BE2C (cell line): Measurements from ENCODE around the gene RNF14.

ENCODE experiments used
- DNase-seq: peaks from one replicate; pipeline ENCODE4 v3.0.0-alpha.2; 2020
- H3K27me3 ChIP-seq: fragments of 250-450 bp; sonication (Bioruptor Pico); 2 replicates; pipeline ENCODE4 v1.5.1; 2020; ENCODE audit warnings: mild to moderate bottlenecking
- H3K36me3 ChIP-seq: fragments of 250-450 bp; sonication (Bioruptor Pico); 2 replicates; pipeline ENCODE4 v1.5.1; 2020; ENCODE audit warnings: mild to moderate bottlenecking
- H3K4me1 ChIP-seq: fragments of 250-450 bp; sonication (Bioruptor Pico); 2 replicates; pipeline ENCODE4 v1.5.1; 2020
- H3K4me3 ChIP-seq: 2 replicates; pipeline ENCODE4 v1.5.1; 2011; ENCODE audit warnings: low read depth, low read length
- H3K9me3 ChIP-seq: fragments of 250-450 bp; sonication (Bioruptor Pico); 2 replicates; pipeline ENCODE4 v1.5.1; 2020
- TF ChIP-seq, protein P1 (sequence below): IDR thresholded peaks from 2 replicates; pipeline ENCODE4 v1.5.1; 2012; ENCODE audit warnings: mild to moderate bottlenecking, low read depth, low read length

The RNF14 gene

DNA sequence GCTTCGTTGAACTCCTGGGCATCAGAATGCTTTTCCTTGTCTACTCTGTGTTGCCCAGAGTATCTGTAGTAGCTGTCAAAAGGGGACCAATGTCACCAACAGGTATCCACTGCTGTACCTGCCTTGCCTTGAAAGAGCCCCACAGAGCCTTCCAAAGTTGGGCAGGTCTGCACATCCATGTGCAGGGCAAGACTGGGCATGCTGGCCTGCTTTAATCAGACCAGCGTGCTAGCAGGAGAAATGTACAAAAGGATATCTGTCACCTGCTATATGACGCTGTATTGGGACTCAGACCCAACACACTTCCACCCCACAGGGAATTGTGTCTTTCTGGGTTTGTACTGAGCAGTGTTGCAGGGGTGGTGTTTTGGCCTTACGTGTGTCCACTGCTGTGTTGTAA, 33.4 kb upstream of the RNF14 start:
- Histone ChIP-seq H3K36me3 (peaks cover 34% of the 10 kb centered on the region), H3K4me1 (peaks cover 10% of the 10 kb centered on the region), H3K27me3 (no peaks in the 10 kb centered on the region), H3K9me3 (no peaks in the 10 kb centered on the region), H3K4me3 (no peak overlapping the region)
- DNase-seq, result no peak
- TF ChIP-seq, protein P1, sequence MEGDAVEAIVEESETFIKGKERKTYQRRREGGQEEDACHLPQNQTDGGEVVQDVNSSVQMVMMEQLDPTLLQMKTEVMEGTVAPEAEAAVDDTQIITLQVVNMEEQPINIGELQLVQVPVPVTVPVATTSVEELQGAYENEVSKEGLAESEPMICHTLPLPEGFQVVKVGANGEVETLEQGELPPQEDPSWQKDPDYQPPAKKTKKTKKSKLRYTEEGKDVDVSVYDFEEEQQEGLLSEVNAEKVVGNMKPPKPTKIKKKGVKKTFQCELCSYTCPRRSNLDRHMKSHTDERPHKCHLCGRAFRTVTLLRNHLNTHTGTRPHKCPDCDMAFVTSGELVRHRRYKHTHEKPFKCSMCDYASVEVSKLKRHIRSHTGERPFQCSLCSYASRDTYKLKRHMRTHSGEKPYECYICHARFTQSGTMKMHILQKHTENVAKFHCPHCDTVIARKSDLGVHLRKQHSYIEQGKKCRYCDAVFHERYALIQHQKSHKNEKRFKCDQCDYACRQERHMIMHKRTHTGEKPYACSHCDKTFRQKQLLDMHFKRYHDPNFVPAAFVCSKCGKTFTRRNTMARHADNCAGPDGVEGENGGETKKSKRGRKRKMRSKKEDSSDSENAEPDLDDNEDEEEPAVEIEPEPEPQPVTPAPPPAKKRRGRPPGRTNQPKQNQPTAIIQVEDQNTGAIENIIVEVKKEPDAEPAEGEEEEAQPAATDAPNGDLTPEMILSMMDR, result no peak

DNA sequence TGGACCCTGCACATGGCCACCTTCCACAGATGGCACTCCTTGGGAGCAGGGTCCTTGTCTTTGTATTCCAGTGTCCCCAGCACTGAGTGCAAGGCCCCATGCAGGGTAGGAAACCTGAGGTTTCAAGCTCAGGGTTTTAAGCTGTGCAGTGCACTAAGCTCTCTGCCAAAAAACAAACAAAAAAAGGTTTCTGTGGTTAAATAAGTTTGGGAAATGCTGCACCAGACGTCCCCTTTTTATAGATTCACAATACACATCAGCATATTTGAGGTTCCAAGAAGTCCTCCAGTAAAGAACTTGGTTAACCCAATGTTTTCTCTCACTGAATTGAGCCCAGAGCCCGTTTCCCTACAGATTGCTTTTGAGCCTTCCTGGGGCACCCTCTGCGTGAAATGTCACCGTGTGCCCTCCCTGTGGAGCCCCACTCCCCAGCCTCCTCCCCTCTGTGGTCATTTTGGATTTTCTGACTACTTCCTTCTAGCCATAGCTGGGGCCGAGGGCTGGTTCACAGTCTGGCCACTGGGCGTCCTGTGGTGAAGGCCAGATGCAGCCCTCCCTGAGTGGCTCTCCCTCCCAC, 28.1 kb upstream of the RNF14 start:
- Histone ChIP-seq H3K4me1 (peaks cover 22% of the 10 kb centered on the region), H3K27me3 (no peaks in the 10 kb centered on the region), H3K9me3 (no peaks in the 10 kb centered on the region), H3K36me3 (peaks cover 22% of the 10 kb centered on the region), H3K4me3 (no peak overlapping the region)
- TF ChIP-seq, protein P1, result peak; percentile 27; the same call in 1 of the 2 replicates
- DNase-seq, result no peak

DNA sequence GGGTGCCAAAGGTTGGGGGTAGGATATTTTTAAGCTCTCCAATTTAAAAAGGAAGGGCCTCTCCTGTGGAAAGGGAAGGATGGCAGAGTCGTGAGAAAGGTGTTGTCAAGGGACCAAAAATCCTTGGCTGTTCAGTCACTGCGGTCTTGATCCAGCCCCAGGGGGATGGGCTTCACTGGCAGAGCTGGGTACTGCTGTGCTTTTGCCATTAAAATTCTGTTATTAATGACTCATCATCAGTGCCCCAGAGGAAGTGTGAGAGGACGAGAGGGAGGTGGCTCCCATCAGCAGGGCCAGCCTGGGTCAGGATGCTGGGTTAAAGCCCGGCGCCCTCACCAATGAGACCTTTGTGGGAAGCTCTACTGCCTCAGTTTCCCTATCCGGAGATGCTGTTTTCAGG, 27.6 kb upstream of the RNF14 start:
- Histone ChIP-seq H3K9me3 (no peaks in the 10 kb centered on the region), H3K27me3 (no peaks in the 10 kb centered on the region), H3K4me3 (no peak overlapping the region), H3K36me3 (peaks cover 22% of the 10 kb centered on the region), H3K4me1 (peaks cover 22% of the 10 kb centered on the region)
- TF ChIP-seq, protein P1, result no peak
- DNase-seq, result no peak

DNA sequence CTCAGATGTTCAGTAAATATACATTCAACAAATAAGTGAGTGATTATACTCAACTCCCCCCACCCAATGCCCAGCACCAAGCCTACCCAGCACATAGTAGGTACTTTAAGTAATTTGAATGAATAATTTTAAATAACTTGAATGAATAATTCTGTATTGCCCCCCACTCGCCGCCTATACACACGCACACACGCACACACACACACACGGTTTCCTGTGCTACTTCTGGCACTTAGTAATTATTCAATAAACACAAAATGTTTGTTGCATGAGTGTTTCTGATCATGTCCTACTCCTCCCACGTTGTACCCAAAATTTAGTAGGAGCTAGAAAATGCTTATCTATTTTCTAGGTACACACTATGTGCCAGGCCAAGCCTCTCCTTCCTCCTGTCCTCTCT, 27.1 kb upstream of the RNF14 start:
- Histone ChIP-seq H3K4me1 (peaks cover 22% of the 10 kb centered on the region), H3K9me3 (no peaks in the 10 kb centered on the region), H3K36me3 (peaks cover 18% of the 10 kb centered on the region), H3K4me3 (no peak overlapping the region), H3K27me3 (no peaks in the 10 kb centered on the region)
- TF ChIP-seq, protein P1, result no peak
- no peak for DNase-seq

DNA sequence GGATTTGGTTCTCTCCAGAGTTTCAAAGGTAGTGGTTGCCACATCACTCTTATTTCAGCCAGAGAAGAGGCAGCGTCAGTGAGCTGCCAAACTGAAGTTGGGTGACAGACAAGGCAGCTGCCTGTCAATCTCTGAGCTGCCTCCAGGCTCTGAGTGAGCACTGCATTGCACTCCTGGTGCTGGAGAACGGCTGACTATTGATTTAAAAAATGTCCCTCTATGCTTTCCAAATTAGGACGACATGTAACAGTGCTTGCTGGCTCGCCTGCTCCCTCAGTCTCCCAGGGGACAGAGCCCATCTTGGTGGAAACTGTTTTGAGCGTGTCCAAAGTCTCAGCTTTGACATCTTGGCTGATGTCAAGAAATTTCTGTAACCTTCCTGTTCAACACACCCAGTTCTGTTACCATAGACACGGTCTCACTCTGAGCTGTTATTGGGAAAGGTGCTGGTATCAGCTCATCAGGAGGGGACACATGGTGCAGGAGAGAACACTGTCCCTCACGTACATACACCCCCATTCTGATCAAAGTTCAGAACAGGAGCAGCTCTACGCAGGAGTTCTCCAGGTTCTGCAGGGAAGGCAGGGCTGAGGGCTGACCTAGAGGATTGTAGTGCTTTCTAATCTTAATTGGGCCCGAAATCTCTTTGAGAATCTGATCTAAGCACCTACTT, 26.6 kb upstream of the RNF14 start:
- no peak overlapping the region for H3K4me3 ChIP-seq
- H3K27me3 ChIP-seq, result no peaks in the 10 kb centered on the region
- TF ChIP-seq, protein P1, result no peak
- H3K9me3 ChIP-seq, result no peaks in the 10 kb centered on the region
- no peak for DNase-seq
- H3K36me3 ChIP-seq, result peaks cover 14% of the 10 kb centered on the region
- peaks cover 22% of the 10 kb centered on the region for H3K4me1 ChIP-seq

DNA sequence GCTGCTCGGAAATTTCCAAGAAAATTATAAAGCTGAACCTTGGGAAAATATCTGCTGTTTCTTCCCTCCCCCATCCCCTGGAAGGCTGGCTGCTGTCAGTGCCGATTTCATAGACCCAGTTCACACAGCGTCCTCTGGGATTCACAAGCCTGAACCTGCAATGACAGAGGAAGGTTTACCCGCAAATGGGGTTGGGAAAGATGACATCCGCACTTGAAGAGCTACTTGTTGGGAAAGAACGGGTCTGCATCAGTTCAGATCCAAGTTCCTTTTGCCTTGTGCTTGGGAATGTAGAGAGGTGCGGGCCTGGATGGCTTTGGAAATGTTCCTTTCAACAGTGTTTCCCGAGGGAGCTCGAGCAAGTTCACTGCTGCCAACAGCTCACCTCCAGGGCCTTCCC, 24.8 kb upstream of the RNF14 start:
- peaks cover 22% of the 10 kb centered on the region for H3K4me1 ChIP-seq
- no peaks in the 10 kb centered on the region for H3K27me3 ChIP-seq
- H3K4me3 ChIP-seq, result no peak overlapping the region
- TF ChIP-seq, protein P1, result no peak
- DNase-seq, result no peak
- peaks cover 5% of the 10 kb centered on the region for H3K36me3 ChIP-seq
- no peaks in the 10 kb centered on the region for H3K9me3 ChIP-seq
